SK-N-SH treated with all-trans-retinoic acid at 6 μM for 48 hours (cell line): ENCODE measurements around the gene IQCK.

Source experiments
- ATAC-seq: fragments of 200-7000 bp; cut with Tn5 transposase; 3 replicates; pipeline ENCODE4 v1.9.1; 2020; ENCODE audit warnings: mild to moderate bottlenecking, moderate library complexity
- ARNTL ChIP-seq: fragments of 450-650 bp; formaldehyde crosslinking; IDR thresholded peaks from 2 replicates; pipeline ENCODE4 v1.5.0; 2020; ENCODE audit warnings: low read depth, mild to moderate bottlenecking, moderate library complexity, borderline replicate concordance
- CSDC2 ChIP-seq: fragments of 250-450 bp; sonication (Bioruptor Pico); IDR thresholded peaks from 2 replicates; pipeline ENCODE4 v1.5.0; 2020; ENCODE audit warnings: mild to moderate bottlenecking, moderate library complexity
- OSR1 ChIP-seq: fragments of 250-450 bp; sonication (Bioruptor Pico); IDR thresholded peaks from 2 replicates; pipeline ENCODE4 v1.8.0; 2022; ENCODE audit warnings: moderate library complexity, mild to moderate bottlenecking, inconsistent platforms
- PPARA ChIP-seq: fragments of 250-450 bp; sonication (Bioruptor Pico); IDR thresholded peaks from 2 replicates; pipeline ENCODE4 v1.5.0; 2020; ENCODE audit warnings: mild to moderate bottlenecking, borderline replicate concordance
- SNAI2 ChIP-seq: fragments of 250-450 bp; sonication (Bioruptor Pico); IDR thresholded peaks from 2 replicates; pipeline ENCODE4 v1.5.0; 2020; ENCODE audit warnings: mild to moderate bottlenecking, moderate library complexity
- TCF4 ChIP-seq: fragments of 250-450 bp; sonication (Bioruptor Pico); IDR thresholded peaks from 2 replicates; pipeline ENCODE4 v1.8.0; 2021; ENCODE audit warnings: mild to moderate bottlenecking, moderate library complexity, borderline replicate concordance
- TOX ChIP-seq: fragments of 250-450 bp; sonication (Bioruptor Pico); IDR thresholded peaks from 2 replicates; pipeline ENCODE4 v1.8.0; 2021; ENCODE audit warnings: mild to moderate bottlenecking, moderate library complexity, borderline replicate concordance
- ZC3H10 ChIP-seq: fragments of 250-450 bp; sonication (Bioruptor Pico); IDR thresholded peaks from 2 replicates; pipeline ENCODE4 v1.5.1; 2021; ENCODE audit warnings: mild to moderate bottlenecking, moderate library complexity
- ZNF565 ChIP-seq: fragments of 450-650 bp; formaldehyde crosslinking; conservative IDR thresholded peaks from 2 replicates; pipeline ENCODE4 v1.5.0; 2020; ENCODE audit warnings: low read depth, mild to moderate bottlenecking, moderate library complexity
- ZNF70 ChIP-seq: fragments of 450-650 bp; formaldehyde crosslinking; IDR thresholded peaks from 2 replicates; pipeline ENCODE4 v1.5.0; 2020; ENCODE audit warnings: mild to moderate bottlenecking, moderate library complexity
- TF ChIP-seq, protein P1 (sequence below): fragments of 250-450 bp; sonication (Bioruptor Pico); IDR thresholded peaks from 2 replicates; pipeline ENCODE4 v1.5.1; 2020; ENCODE audit warnings: low read depth, mild to moderate bottlenecking, moderate library complexity
- TF ChIP-seq, protein P2 (sequence below): fragments of 250-450 bp; sonication (Bioruptor Pico); IDR thresholded peaks from 2 replicates; pipeline ENCODE4 v1.5.0; 2020; ENCODE audit warnings: mild to moderate bottlenecking, moderate library complexity
- TF ChIP-seq, protein P3 (sequence below): fragments of 250-450 bp; sonication (Bioruptor Pico); IDR thresholded peaks from 2 replicates; pipeline ENCODE4 v1.8.0; 2021; ENCODE audit warnings: low read depth, mild to moderate bottlenecking, moderate library complexity, borderline replicate concordance
- TF ChIP-seq, protein P4 (sequence below): fragments of 250-450 bp; sonication (Bioruptor Pico); IDR thresholded peaks from 2 replicates; pipeline ENCODE4 v1.5.1; 2021; ENCODE audit warnings: mild to moderate bottlenecking, moderate library complexity

The IQCK gene

DNA sequence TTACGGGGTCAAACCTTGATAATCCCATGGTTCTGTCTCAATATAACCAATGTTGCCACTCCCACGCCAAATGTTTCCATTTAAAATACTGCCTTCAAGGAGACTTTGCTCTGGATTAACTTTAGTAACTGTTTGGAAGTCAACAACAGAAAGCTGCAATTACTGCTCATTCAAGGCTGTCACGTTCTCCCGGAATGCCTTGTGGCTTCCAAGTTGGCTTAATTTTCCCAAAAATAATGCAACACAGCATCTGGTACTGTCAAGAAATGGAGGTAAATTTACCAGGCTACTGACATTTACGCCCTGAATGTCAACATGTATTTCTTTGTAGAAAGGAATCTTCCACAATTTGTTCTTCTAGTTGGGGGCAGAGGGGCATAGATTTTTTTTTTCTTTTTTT, 128.4 kb downstream of the IQCK start:
- TF ChIP-seq SNAI2 (CRISPR knock-in tag) = no peak
- TF ChIP-seq, all 23 proteins: peak for 0
- no peak for ATAC-seq

DNA sequence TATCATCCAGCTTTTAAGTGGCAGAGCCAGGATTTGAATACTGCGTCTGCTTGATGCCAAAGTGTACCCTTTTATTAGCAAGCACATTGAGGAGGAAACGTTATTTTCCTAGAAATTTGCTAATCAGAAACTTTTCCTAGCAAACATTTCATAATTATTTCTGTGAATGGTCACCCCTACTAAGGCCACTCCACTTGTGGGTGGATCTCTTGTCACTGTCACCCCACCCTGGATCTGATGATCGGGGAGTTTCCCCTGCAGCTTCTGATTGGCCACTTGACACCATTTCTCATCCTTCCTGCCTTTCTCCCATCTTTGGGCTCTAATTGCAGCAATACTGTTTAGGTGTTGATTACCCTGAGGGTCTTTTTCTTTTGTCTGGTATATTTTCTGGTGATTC, 130.7 kb downstream of the IQCK start:
- ATAC-seq = no peak
- TF ChIP-seq CSDC2 (CRISPR knock-in tag) (no peak), ZNF70 (no peak), TOX (CRISPR knock-in tag) (no peak), PPARA (CRISPR knock-in tag) (no peak), OSR1 (no peak)
- TF ChIP-seq, protein P1, sequence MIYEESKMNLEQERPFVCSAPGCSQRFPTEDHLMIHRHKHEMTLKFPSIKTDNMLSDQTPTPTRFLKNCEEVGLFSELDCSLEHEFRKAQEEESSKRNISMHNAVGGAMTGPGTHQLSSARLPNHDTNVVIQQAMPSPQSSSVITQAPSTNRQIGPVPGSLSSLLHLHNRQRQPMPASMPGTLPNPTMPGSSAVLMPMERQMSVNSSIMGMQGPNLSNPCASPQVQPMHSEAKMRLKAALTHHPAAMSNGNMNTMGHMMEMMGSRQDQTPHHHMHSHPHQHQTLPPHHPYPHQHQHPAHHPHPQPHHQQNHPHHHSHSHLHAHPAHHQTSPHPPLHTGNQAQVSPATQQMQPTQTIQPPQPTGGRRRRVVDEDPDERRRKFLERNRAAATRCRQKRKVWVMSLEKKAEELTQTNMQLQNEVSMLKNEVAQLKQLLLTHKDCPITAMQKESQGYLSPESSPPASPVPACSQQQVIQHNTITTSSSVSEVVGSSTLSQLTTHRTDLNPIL = no peak

DNA sequence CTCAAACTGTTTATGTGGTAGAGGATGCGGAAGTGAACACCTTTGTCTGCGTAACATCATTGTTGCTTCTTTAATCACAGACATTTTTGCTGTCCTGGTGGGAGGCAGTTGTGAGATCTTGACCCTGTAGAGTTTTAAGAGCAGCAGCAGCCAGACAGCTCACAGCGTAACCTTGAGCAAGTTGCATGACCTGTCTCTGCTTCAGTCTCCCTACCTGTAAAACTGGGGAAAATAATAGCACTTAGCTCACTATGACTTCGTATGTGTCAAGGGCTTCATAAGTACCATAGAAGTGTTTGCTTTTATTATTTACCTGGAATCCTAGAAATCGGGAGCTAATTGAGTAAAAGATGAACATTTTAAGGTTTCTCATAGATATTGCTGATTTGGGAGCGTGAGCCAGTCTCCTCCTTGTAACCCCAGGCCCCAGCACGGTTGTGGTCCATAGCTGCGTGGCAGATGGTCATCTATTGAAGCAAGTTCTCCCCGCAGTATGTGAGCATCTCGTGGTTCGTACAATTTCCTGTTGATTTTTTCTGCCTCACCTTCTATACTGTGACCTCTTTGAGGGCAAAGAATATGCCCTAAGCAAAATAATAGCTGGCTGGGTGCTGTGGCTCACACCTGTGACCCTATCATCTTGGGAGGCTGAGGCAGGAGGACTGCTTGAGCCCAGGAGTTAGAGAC, 132.2 kb downstream of the IQCK start:
- TF ChIP-seq, protein P2, sequence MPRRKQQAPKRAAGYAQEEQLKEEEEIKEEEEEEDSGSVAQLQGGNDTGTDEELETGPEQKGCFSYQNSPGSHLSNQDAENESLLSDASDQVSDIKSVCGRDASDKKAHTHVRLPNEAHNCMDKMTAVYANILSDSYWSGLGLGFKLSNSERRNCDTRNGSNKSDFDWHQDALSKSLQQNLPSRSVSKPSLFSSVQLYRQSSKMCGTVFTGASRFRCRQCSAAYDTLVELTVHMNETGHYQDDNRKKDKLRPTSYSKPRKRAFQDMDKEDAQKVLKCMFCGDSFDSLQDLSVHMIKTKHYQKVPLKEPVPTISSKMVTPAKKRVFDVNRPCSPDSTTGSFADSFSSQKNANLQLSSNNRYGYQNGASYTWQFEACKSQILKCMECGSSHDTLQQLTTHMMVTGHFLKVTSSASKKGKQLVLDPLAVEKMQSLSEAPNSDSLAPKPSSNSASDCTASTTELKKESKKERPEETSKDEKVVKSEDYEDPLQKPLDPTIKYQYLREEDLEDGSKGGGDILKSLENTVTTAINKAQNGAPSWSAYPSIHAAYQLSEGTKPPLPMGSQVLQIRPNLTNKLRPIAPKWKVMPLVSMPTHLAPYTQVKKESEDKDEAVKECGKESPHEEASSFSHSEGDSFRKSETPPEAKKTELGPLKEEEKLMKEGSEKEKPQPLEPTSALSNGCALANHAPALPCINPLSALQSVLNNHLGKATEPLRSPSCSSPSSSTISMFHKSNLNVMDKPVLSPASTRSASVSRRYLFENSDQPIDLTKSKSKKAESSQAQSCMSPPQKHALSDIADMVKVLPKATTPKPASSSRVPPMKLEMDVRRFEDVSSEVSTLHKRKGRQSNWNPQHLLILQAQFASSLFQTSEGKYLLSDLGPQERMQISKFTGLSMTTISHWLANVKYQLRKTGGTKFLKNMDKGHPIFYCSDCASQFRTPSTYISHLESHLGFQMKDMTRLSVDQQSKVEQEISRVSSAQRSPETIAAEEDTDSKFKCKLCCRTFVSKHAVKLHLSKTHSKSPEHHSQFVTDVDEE = no peak
- TF ChIP-seq PPARA (CRISPR knock-in tag) (no peak), ZNF70 (no peak), CSDC2 (CRISPR knock-in tag) (no peak), ZNF565 (no peak), SNAI2 (CRISPR knock-in tag) (no peak)
- TF ChIP-seq, protein P3, sequence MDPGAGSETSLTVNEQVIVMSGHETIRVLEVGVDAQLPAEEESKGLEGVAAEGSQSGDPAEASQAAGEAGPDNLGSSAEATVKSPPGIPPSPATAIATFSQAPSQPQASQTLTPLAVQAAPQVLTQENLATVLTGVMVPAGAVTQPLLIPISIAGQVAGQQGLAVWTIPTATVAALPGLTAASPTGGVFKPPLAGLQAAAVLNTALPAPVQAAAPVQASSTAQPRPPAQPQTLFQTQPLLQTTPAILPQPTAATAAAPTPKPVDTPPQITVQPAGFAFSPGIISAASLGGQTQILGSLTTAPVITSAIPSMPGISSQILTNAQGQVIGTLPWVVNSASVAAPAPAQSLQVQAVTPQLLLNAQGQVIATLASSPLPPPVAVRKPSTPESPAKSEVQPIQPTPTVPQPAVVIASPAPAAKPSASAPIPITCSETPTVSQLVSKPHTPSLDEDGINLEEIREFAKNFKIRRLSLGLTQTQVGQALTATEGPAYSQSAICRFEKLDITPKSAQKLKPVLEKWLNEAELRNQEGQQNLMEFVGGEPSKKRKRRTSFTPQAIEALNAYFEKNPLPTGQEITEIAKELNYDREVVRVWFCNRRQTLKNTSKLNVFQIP (CRISPR knock-in tag) = no peak
- TF ChIP-seq, protein P4, sequence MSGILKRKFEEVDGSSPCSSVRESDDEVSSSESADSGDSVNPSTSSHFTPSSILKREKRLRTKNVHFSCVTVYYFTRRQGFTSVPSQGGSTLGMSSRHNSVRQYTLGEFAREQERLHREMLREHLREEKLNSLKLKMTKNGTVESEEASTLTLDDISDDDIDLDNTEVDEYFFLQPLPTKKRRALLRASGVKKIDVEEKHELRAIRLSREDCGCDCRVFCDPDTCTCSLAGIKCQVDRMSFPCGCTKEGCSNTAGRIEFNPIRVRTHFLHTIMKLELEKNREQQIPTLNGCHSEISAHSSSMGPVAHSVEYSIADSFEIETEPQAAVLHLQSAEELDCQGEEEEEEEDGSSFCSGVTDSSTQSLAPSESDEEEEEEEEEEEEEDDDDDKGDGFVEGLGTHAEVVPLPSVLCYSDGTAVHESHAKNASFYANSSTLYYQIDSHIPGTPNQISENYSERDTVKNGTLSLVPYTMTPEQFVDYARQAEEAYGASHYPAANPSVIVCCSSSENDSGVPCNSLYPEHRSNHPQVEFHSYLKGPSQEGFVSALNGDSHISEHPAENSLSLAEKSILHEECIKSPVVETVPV = no peak
- TF ChIP-seq, protein P1 = no peak
- no peak for ATAC-seq

DNA sequence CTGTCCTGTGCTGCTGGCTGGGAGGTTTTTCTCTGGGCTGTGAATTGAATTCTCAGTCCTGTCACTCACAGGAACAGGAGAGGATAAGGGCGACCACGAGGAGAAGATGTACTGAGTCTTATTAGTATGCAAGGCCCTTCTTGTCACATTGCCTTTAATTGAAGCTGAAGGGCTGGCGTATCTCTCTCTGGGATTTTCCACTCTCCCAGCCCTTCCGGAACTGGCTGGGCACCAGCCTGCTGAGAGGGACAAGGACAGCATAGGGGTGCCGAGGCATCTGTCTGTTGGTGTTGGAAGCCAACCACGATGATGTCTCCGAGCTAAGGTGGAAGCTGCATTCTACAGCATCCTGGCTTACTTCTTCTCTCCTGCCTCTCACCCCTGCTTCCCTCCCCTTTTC, 133.4 kb downstream of the IQCK start:
- ATAC-seq = no peak
- TF ChIP-seq SNAI2 (CRISPR knock-in tag) = no peak
- TF ChIP-seq, protein P4 = no peak
- no peak for TF ChIP-seq TCF4 (CRISPR knock-in tag)

DNA sequence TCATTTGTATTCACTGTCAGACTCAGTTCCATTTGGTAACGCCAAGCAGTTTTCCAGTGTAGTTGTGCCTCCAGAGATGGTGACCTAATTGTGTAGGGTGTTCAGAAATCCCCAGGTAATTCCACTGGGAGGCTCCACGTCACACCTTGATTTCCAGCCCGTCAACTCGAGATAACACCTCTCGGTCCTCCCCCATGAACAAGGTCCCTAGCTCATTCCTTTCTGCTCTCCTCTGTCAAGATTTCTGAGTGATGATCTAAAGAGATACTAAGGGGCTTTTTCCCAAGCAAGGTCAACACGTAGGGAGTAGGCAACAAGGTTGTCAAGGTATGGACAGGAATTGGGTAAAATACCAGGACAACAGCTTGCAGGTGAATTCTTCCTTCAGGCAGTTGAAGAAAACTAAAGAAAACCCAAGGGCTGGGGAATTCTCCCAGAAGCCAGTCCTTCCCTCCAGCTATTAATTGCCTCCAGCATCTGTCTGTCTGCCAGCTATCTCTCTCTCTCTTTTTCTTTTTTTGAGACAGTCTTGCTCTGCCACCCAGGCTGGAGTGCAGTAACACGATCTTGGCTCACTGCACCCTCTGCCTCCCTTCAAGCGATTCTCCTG, 135.2 kb downstream of the IQCK start:
- ATAC-seq = no peak
- TF ChIP-seq ZNF565 (no peak), ARNTL (CRISPR knock-in tag) (no peak), ZC3H10 (CRISPR knock-in tag) (no peak)
- TF ChIP-seq, protein P3 (CRISPR knock-in tag) = no peak
- TF ChIP-seq, protein P1 = no peak
- TF ChIP-seq, protein P2 = no peak
